ENCODE measurements around the gene LMO7. TPM values are rescaled to one million over a fixed set of nuclear protein-coding genes. Genes with fewer than 3 reads are reported as not detected.

Gene LMO7
- total RNA-seq, 1 experiment from 2014 or later: 11.8 TPM

GRCh38 chr13:75704194-75704926, 68.2 kb downstream of the LMO7 start:
- Histone ChIP-seq H3K27me3 (ENCODE audit: control insufficient read depth, insufficient read depth, low read length) (no peaks in the 10 kb centered on the region), H3K4me1 (ENCODE audit: control insufficient read depth, insufficient read depth, low read length) (peaks cover 7% of the 10 kb centered on the region), H3K36me3 (ENCODE audit: control insufficient read depth, insufficient read depth, low read length) (no peaks in the 10 kb centered on the region), H3K9me3 (ENCODE audit: control insufficient read depth, insufficient read depth, low read depth, low read length) (no peaks in the 10 kb centered on the region), H3K4me3 (ENCODE audit: low read depth in 2 of 2, low read length in 2 of 2) (peak overlapping the region in 1 of 2 experiments; percentile 19; a peak in 2 of 4 replicates), H3K27ac (ENCODE audit: low read length) (no peak overlapping the region)
- DNase-seq (ENCODE audit: low read depth, low spot score): no peak
- no peak for TF ChIP-seq CTCF (IDR thresholded peaks at IDR 0.05)
- no peak for TF ChIP-seq SIN3A (IDR thresholded peaks at IDR 0.05; ENCODE audit: borderline replicate concordance, insufficient read depth, low read depth, low read length)
- TF ChIP-seq TCF7L2 (IDR thresholded peaks at IDR 0.05; ENCODE audit: low read depth, low read length): no peak
- TF ChIP-seq REST (IDR thresholded peaks at IDR 0.05; ENCODE audit: insufficient read depth in 1 of 2, low read depth in 2 of 2, low read length in 1 of 2): no peak
- TF ChIP-seq POLR2AphosphoS5 (IDR thresholded peaks at IDR 0.05; ENCODE audit: low read depth, low read length): no peak
- no TSS peak for BruUV-seq (replicated peaks)
- in situ Hi-C loops (cut with HindIII; ENCODE audit: low pct_unique_long_range_greater_than_20kb, low sequenced_read_pairs): no loop called here
- intact Hi-C loops (cut with micrococcal nuclease; ENCODE audit: unreplicated experiment): no loop called here
- no peak for ATAC-seq
- POLR2A ChIA-PET: no interaction called here
- CTCF ChIA-PET: interaction anchor here (0.8 kb wide), 1 partner anchor 9 kb away, joined by 3 read pairs; no protein-coding TSS in a partner anchor

- no TSS peak for BruUV-seq (replicated peaks)
- ChIA-PET POLR2A (no interaction called here), CTCF (interaction anchor here (0.8 kb wide), 1 partner anchor 9 kb away, joined by 3 read pairs; no protein-coding TSS in a partner anchor)
- H3K9me3 ChIP-seq (ENCODE audit: control insufficient read depth, insufficient read depth, low read depth, low read length): no peaks in the 10 kb centered on the region
- peak overlapping the region in 1 of 2 experiments; percentile 19; a peak in 2 of 4 replicates for H3K4me3 ChIP-seq (ENCODE audit: low read depth in 2 of 2, low read length in 2 of 2)
- no peak for DNase-seq (ENCODE audit: low read depth, low spot score)
- peaks cover 7% of the 10 kb centered on the region for H3K4me1 ChIP-seq (ENCODE audit: control insufficient read depth, insufficient read depth, low read length)
- peak; percentile 89 for ATAC-seq
- no peak for TF ChIP-seq CTCF (IDR thresholded peaks at IDR 0.05)
- no peak for TF ChIP-seq SIN3A (IDR thresholded peaks at IDR 0.05; ENCODE audit: borderline replicate concordance, insufficient read depth, low read depth, low read length)
- TF ChIP-seq POLR2AphosphoS5 (IDR thresholded peaks at IDR 0.05; ENCODE audit: low read depth, low read length): no peak
- no peak for TF ChIP-seq REST (IDR thresholded peaks at IDR 0.05; ENCODE audit: insufficient read depth in 1 of 2, low read depth in 2 of 2, low read length in 1 of 2)
- TF ChIP-seq TCF7L2 (IDR thresholded peaks at IDR 0.05; ENCODE audit: low read depth, low read length): no peak
- peak overlapping the region; percentile 48 for H3K27ac ChIP-seq (ENCODE audit: low read length)
- no peaks in the 10 kb centered on the region for H3K36me3 ChIP-seq (ENCODE audit: control insufficient read depth, insufficient read depth, low read length)
- in situ Hi-C loops (cut with HindIII; ENCODE audit: low pct_unique_long_range_greater_than_20kb, low sequenced_read_pairs) (no loop called here), intact Hi-C loops (cut with micrococcal nuclease; ENCODE audit: unreplicated experiment) (no loop called here)
- no peaks in the 10 kb centered on the region for H3K27me3 ChIP-seq (ENCODE audit: control insufficient read depth, insufficient read depth, low read length)
These were observed 68.8 kb downstream of the LMO7 start for GRCh38 chr13:75704927-75705288.

All from Panc1 (cell line).